Fibroblast of skin of right quadriceps (primary cell): Measurements from ENCODE around the gene KIAA1328.
"Not testable (repeated sequence)": the region's sequence is repeated elsewhere in the genome, so short reads cannot be mapped to it uniquely, and the experiment has no call there.

ENCODE experiments used
- DNase-seq: peaks from one replicate; pipeline ENCODE4 v3.0.0-alpha.2; 2013

KIAA1328 gene

GRCh38 chr18:37162551-37162950, 333.6 kb downstream of the KIAA1328 start:
- no peak for DNase-seq

- no peak for DNase-seq
Measured at GRCh38 chr18:37163119-37163518, 334.2 kb downstream of the KIAA1328 start.

GRCh38 chr18:37166491-37166890, 337.6 kb downstream of the KIAA1328 start:
- DNase-seq, result no peak

GRCh38 chr18:37166966-37167365, 338.0 kb downstream of the KIAA1328 start:
- DNase-seq, result not testable (repeated sequence)

- no peak for DNase-seq
Measured at GRCh38 chr18:37170984-37171383, 342.1 kb downstream of the KIAA1328 start.

GRCh38 chr18:37173384-37173783, 344.5 kb downstream of the KIAA1328 start:
- DNase-seq, result no peak

GRCh38 chr18:37175727-37176620, 347.0 kb downstream of the KIAA1328 start:
- DNase-seq, result no peak

- DNase-seq, result no peak
Measured at GRCh38 chr18:37176621-37176934, 347.7 kb downstream of the KIAA1328 start.

- DNase-seq, result no peak
Measured at GRCh38 chr18:37179384-37179783, 350.5 kb downstream of the KIAA1328 start.

- DNase-seq, result no peak
Measured at GRCh38 chr18:37180086-37180485, 351.2 kb downstream of the KIAA1328 start.

GRCh38 chr18:37182340-37183135, 353.6 kb downstream of the KIAA1328 start:
- DNase-seq, result no peak

GRCh38 chr18:37184209-37184868, 355.4 kb downstream of the KIAA1328 start:
- DNase-seq, result no peak

- peak; percentile 15 for DNase-seq
Measured at GRCh38 chr18:37188016-37188791, 359.3 kb downstream of the KIAA1328 start.

GRCh38 chr18:37199741-37200140, 370.8 kb downstream of the KIAA1328 start:
- DNase-seq, result no peak

GRCh38 chr18:37207343-37207742, 378.4 kb downstream of the KIAA1328 start:
- DNase-seq, result no peak

GRCh38 chr18:37210781-37211180, 381.9 kb downstream of the KIAA1328 start:
- DNase-seq, result no peak

GRCh38 chr18:37218022-37218590, 389.2 kb downstream of the KIAA1328 start:
- no peak for DNase-seq

- DNase-seq, result no peak
Measured at GRCh38 chr18:37219257-37219656, 390.3 kb downstream of the KIAA1328 start.

GRCh38 chr18:37222354-37222998, 393.5 kb downstream of the KIAA1328 start:
- peak; percentile 1 for DNase-seq

GRCh38 chr18:37222999-37223378, 394.1 kb downstream of the KIAA1328 start:
- DNase-seq, result peak; percentile 7

GRCh38 chr18:37225279-37225678, 396.4 kb downstream of the KIAA1328 start:
- no peak for DNase-seq

- no peak for DNase-seq
Measured at GRCh38 chr18:37230768-37231167, 401.8 kb downstream of the KIAA1328 start.
